Fibroblast of mammary gland (primary cell): ENCODE measurements around the gene ADGB.

ENCODE experiments used
- DNase-seq: peaks from one replicate; pipeline ENCODE4 v3.0.0-alpha.2; 2010; ENCODE audit warnings: low read depth
- H3K4me3 ChIP-seq: 2 replicates; pipeline ENCODE4 v1.5.1; 2011; ENCODE audit warnings: low read depth, mild to moderate bottlenecking, low read length, moderate library complexity; ENCODE audit not compliant: control insufficient read depth
- CTCF ChIP-seq: conservative IDR thresholded peaks from 2 replicates; pipeline ENCODE4 v1.5.1; 2011; ENCODE audit warnings: low read depth, low read length, inconsistent platforms; ENCODE audit not compliant: control insufficient read depth, insufficient read depth

ADGB gene

GRCh38 chr6:146860583-146860982 lies 261.8 kb downstream of the ADGB start:
- DNase-seq, result peak; percentile 28
- TF ChIP-seq CTCF, result no peak
- no peak overlapping the region for H3K4me3 ChIP-seq

GRCh38 chr6:146861029-146861563 lies 262.3 kb downstream of the ADGB start:
- TF ChIP-seq CTCF, result no peak
- DNase-seq, result no peak
- H3K4me3 ChIP-seq, result no peak overlapping the region

GRCh38 chr6:146861716-146862115 lies 262.9 kb downstream of the ADGB start:
- H3K4me3 ChIP-seq, result no peak overlapping the region
- no peak for DNase-seq
- TF ChIP-seq CTCF, result no peak

- TF ChIP-seq CTCF, result no peak
- no peak for DNase-seq
- no peak overlapping the region for H3K4me3 ChIP-seq
Measured at GRCh38 chr6:146862508-146862919, 263.7 kb downstream of the ADGB start.

- no peak for TF ChIP-seq CTCF
- no peak overlapping the region for H3K4me3 ChIP-seq
- no peak for DNase-seq
Measured at GRCh38 chr6:146864300-146864699, 265.5 kb downstream of the ADGB start.

- no peak for DNase-seq
- H3K4me3 ChIP-seq, result no peak overlapping the region
- TF ChIP-seq CTCF, result no peak
Measured at GRCh38 chr6:146864885-146865284, 266.1 kb downstream of the ADGB start.
